ENCODE data around the gene HNF1B. TPM values are rescaled to one million over a fixed set of nuclear protein-coding genes. Genes with fewer than 3 reads are reported as not detected.

Gene HNF1B
- total and polyA plus RNA-seq, 10 of the 15 experiments (the other 5 are each of a cell fraction or from before 2014, with no cell fraction given): 0.51 to 12.7 (median 1.9) TPM

DNA sequence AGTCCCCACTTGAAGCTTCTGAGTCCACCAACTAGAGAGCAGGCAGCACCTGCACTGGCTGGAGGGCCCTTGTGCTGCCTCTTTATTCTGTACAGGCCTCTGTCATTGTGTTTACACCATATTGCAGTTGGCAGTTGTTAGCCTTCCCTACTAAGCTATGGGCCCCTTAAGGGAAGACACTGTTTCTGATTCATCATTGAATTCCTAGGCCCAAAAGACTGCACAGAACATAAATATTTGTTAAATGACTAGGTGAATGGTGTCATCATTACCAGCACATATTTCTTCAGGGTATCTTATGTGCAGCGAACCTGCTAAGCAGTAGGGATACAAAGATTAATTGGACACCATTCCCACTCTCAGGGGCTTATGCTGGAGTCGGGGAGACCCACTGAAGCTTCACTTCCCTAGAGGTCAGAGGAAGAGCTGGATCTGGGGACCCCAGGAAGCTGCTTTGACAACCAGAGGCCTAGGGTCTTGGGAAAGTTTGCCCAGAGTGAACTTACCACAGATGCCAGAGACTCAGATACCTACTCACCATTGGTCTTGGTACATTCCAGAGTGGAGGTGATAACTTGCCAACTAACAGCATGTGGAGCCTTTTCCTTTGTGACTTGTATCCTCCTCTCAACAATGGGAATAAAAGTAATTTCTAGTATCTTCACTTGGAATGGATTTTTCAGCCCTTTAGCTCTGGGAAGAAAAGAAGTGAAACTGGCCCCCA is 72.9 kb downstream of the HNF1B start:
- FAIRE-seq (no peak), ATAC-seq (no peak), DNase-seq (ENCODE audit: low read depth, low spot score) (no peak)
- intact Hi-C loops (cut with micrococcal nuclease; ENCODE audit: unreplicated experiment) (no loop called here), in situ Hi-C loops (cut with MboI) (no loop called here)
- RAD21 ChIA-PET (ENCODE audit: unreplicated experiment): no interaction called here
- Histone ChIP-seq H3K4me2 (ENCODE audit: control insufficient read depth, insufficient read depth) (no peak overlapping the region), H2AFZ (ENCODE audit: control insufficient read depth, low read depth, low read length) (no peak overlapping the region), H3K4me1 (ENCODE audit: control insufficient read depth, insufficient read depth, low read length) (no peaks in the 10 kb centered on the region), H3K27ac (ENCODE audit: control insufficient read depth, insufficient read depth) (no peak overlapping the region), H4K20me1 (ENCODE audit: control insufficient read depth, insufficient read depth) (no peaks in the 10 kb centered on the region), H3K36me3 (ENCODE audit: control insufficient read depth in 2 of 2, insufficient read depth in 2 of 2, low read length in 1 of 2) (no peaks in the 10 kb centered on the region), H3K27me3 (replicated peaks in 1 of 2; ENCODE audit: control insufficient read depth in 2 of 2, insufficient read depth in 2 of 2, low read length in 1 of 2) (no peaks in the 10 kb centered on the region; a peak in 1 of 4 replicates), H3K9me3 (replicated peaks; ENCODE audit: control insufficient read depth, insufficient read depth, low read length) (no peaks in the 10 kb centered on the region), H3K4me3 (no peak overlapping the region), H3K79me2 (ENCODE audit: control insufficient read depth, insufficient read depth, low read length) (no peaks in the 10 kb centered on the region), H3K9ac (ENCODE audit: control insufficient read depth, insufficient read depth, low read length) (no peak overlapping the region)
- CTCF ChIA-PET: interaction anchor here (0.9 to 1.4 kb wide), 4 partner anchors 45 to 121 kb away, joined by 3 to 5 read pairs (median 4); no protein-coding TSS in a partner anchor
- no TSS peak for BruUV-seq (replicated peaks)
- WGBS (ENCODE audit: insufficient coverage, insufficient replicate concordance, low lambda C conversion rate, missing lambda C conversion rate): 44% methylated on average over 2 of the region's 2 CpGs
- SMC1A ChIA-PET (ENCODE audit: uncharacterized antibody, unreplicated experiment): interaction anchor here (1.0 to 1.2 kb wide), 2 partner anchors 99 to 144 kb away, joined by 3 read pairs; no protein-coding TSS in a partner anchor
- no peak for TF ChIP-seq FOS (IDR thresholded peaks at IDR 0.05; ENCODE audit: borderline replicate concordance, extremely low read depth, insufficient read length)
- POLR2A ChIA-PET: no interaction called here

DNA sequence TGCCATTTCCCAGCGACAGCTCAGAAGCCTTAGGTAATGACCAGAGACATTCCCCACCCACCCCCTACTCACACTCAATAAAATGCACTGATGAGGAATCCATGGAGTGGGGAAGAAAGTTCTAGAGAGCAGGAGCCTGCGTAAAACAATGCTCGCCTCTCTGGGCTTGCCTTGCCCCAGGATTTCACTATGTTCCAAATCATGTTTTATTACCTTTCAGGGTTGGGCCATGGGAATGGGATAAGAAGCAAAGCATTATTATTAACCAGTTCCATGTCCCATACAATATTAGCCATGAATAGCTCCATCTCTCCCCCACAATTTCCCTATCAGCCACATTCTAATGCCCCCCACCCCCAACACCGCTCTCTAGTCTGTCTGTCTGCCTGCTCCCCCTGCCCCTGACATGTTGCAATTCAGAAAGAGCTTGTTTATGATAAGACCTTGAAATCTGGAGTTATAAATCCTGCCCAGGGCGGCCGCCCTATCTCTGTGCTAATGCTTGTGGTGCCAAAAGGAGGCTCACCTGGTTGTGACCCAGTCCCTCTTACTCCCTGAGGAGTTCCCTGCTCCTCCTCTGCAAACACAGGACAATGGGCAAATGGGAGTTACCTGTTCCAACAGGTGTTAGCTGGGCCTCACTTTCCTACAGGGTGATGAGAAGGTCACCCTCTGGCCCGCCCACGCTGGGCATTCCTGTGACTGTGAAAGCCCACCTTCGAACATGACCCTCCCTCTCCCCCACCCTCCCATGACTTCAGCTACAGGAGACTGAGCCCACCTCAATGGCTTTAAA is 73.6 kb downstream of the HNF1B start:
- CTCF ChIA-PET: interaction anchor here (0.9 to 1.4 kb wide), 4 partner anchors 46 to 122 kb away, joined by 3 to 5 read pairs (median 4); no protein-coding TSS in a partner anchor
- TF ChIP-seq CHD4 (IDR thresholded peaks at IDR 0.05): no peak
- no peak for TF ChIP-seq WRNIP1 (IDR thresholded peaks at IDR 0.05; ENCODE audit: borderline replicate concordance, low read depth, low read length)
- TF ChIP-seq POLR2AphosphoS2 (IDR thresholded peaks at IDR 0.05; ENCODE audit: low read depth, low read length): no peak
- TF ChIP-seq, protein P1, sequence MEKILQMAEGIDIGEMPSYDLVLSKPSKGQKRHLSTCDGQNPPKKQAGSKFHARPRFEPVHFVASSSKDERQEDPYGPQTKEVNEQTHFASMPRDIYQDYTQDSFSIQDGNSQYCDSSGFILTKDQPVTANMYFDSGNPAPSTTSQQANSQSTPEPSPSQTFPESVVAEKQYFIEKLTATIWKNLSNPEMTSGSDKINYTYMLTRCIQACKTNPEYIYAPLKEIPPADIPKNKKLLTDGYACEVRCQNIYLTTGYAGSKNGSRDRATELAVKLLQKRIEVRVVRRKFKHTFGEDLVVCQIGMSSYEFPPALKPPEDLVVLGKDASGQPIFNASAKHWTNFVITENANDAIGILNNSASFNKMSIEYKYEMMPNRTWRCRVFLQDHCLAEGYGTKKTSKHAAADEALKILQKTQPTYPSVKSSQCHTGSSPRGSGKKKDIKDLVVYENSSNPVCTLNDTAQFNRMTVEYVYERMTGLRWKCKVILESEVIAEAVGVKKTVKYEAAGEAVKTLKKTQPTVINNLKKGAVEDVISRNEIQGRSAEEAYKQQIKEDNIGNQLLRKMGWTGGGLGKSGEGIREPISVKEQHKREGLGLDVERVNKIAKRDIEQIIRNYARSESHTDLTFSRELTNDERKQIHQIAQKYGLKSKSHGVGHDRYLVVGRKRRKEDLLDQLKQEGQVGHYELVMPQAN (conservative IDR thresholded peaks at IDR 0.05): no peak
- no peak for TF ChIP-seq RBBP5 (conservative IDR thresholded peaks at IDR 0.05)
- no peak for TF ChIP-seq RELA (IDR thresholded peaks at IDR 0.05; ENCODE audit: borderline replicate concordance, partially characterized antibody)
- no peak for TF ChIP-seq GABPA (IDR thresholded peaks at IDR 0.05; ENCODE audit: low read depth)
- no peak for TF ChIP-seq TCF12 (IDR thresholded peaks at IDR 0.05; ENCODE audit: low read depth, low read length)
- 48% methylated on average over 6 of the region's 9 CpGs for WGBS (ENCODE audit: insufficient coverage, insufficient replicate concordance, low lambda C conversion rate, missing lambda C conversion rate)
- no peaks in the 10 kb centered on the region for H4K20me1 ChIP-seq (ENCODE audit: control insufficient read depth, insufficient read depth)
- H3K9ac ChIP-seq (ENCODE audit: control insufficient read depth, insufficient read depth, low read length): no peak overlapping the region
- H3K27me3 ChIP-seq (replicated peaks in 1 of 2; ENCODE audit: control insufficient read depth in 2 of 2, insufficient read depth in 2 of 2, low read length in 1 of 2): no peaks in the 10 kb centered on the region
- SMC1A ChIA-PET (ENCODE audit: uncharacterized antibody, unreplicated experiment): interaction anchor here (1.0 to 1.2 kb wide), 2 partner anchors 99 to 145 kb away, joined by 3 read pairs; no protein-coding TSS in a partner anchor
- H3K79me2 ChIP-seq (ENCODE audit: control insufficient read depth, insufficient read depth, low read length): no peaks in the 10 kb centered on the region
- H3K4me3 ChIP-seq: no peak overlapping the region
- intact Hi-C loops (cut with micrococcal nuclease; ENCODE audit: unreplicated experiment): no loop called here
- no peaks in the 10 kb centered on the region for H3K9me3 ChIP-seq (replicated peaks; ENCODE audit: control insufficient read depth, insufficient read depth, low read length)
- H3K27ac ChIP-seq (ENCODE audit: control insufficient read depth, insufficient read depth): no peak overlapping the region
- POLR2A ChIA-PET: no interaction called here
- no peak overlapping the region for H2AFZ ChIP-seq (ENCODE audit: control insufficient read depth, low read depth, low read length)
- BruUV-seq (replicated peaks): no TSS peak
- H3K4me1 ChIP-seq (ENCODE audit: control insufficient read depth, insufficient read depth, low read length): no peaks in the 10 kb centered on the region
- RAD21 ChIA-PET (ENCODE audit: unreplicated experiment): no interaction called here
- no peak overlapping the region for H3K4me2 ChIP-seq (ENCODE audit: control insufficient read depth, insufficient read depth)
- ATAC-seq: no peak
- in situ Hi-C loops (cut with MboI): no loop called here
- no peak for DNase-seq (ENCODE audit: low read depth, low spot score)
- FAIRE-seq: no peak
- H3K36me3 ChIP-seq (ENCODE audit: control insufficient read depth in 2 of 2, insufficient read depth in 2 of 2, low read length in 1 of 2): no peaks in the 10 kb centered on the region
